Measurements from ENCODE around the gene CAPN3. TPM values are rescaled to one million over a fixed set of nuclear protein-coding genes. Genes with fewer than 3 reads are reported as not detected.
"Not testable (repeated sequence)": the region's sequence is repeated elsewhere in the genome, so short reads cannot be mapped to it uniquely, and the experiment has no call there.

CAPN3 gene
- total RNA-seq: 10 to 100 TPM; 14.6 to 24.2 (median 16.7) TPM
- polyA plus RNA-seq: 10 to 100 TPM; 20.3 to 40.5 (median 29.7) TPM
- long read RNA-seq, donor 1, partial matches to known transcripts: 0 of 1 reads
- long read RNA-seq, donor 1, other reads (novel, unspliced or antisense): 0 of 1 reads
- long read RNA-seq, donor 2: 0 reads

- Histone ChIP-seq H3K4me1 (peaks cover 0 to 12% (median 0%) of the 10 kb centered on the region in 6 donors), H3K4me3 (peak within 1 kb of the TSS in 1 of 8 donors; percentile 22), H3K36me3 (peaks cover 0 to 66% (median 25%) of the 10 kb centered on the region in 6 donors), H3K27me3 (replicated peaks in 1 of 7) (no peaks in the 10 kb centered on the region), H3K9me3 (no peaks in the 10 kb centered on the region), H3K27ac (peak within 1 kb of the TSS in 3 of 8 donors; percentile 60 to 63 (median 63))
- DNase-seq: no peak
- 54 to 77% (median 63%) methylated on average over 1 of the region's 1 CpG for WGBS, 5 donors
- no peak for TF ChIP-seq CTCF (IDR thresholded peaks at IDR 0.05 in 8 of 11, conservative IDR thresholded peaks at IDR 0.05 in 3 of 11)
- no peak for TF ChIP-seq POLR2A (IDR thresholded peaks at IDR 0.05)
- TF ChIP-seq POLR2AphosphoS5 (IDR thresholded peaks at IDR 0.05): no peak
- intact Hi-C loops (cut with DNase I; ENCODE audit: low total_unique reads): no loop called here
These were observed at the start of gene CAPN3 for GRCh38 chr15:42359249-42359648. Gene CAPN3 (plus strand): TSS chr15:42359501. CDS start chr15:42359806, 305 bp downstream.

GRCh38 chr15:42313463-42313862 is 45.8 kb upstream of the CAPN3 start:
- no peak for DNase-seq

GRCh38 chr15:42314818-42315217 is 44.5 kb upstream of the CAPN3 start:
- H3K9me3 ChIP-seq: no peaks in the 10 kb centered on the region
- H3K27ac ChIP-seq: no peak overlapping the region
- no peaks in the 10 kb centered on the region for H3K4me1 ChIP-seq
- no peak for DNase-seq
- peaks cover 2 to 91% (median 34%) of the 10 kb centered on the region in 6 donors for H3K36me3 ChIP-seq
- TF ChIP-seq POLR2AphosphoS5 (IDR thresholded peaks at IDR 0.05) (no peak), POLR2A (IDR thresholded peaks at IDR 0.05) (no peak), CTCF (IDR thresholded peaks at IDR 0.05 in 8 of 11, conservative IDR thresholded peaks at IDR 0.05 in 3 of 11) (no peak)
- intact Hi-C loops (cut with DNase I; ENCODE audit: low total_unique reads): no loop called here
- 69 to 96% (median 85%) methylated on average over 1 of the region's 1 CpG for WGBS, 5 donors
- no peaks in the 10 kb centered on the region for H3K27me3 ChIP-seq (replicated peaks in 1 of 7)
- no peak overlapping the region for H3K4me3 ChIP-seq

More at GRCh38 chr15:42313463-42313862, 45.8 kb upstream of the CAPN3 start:
- Histone ChIP-seq H3K27me3 (replicated peaks in 1 of 7) (no peaks in the 10 kb centered on the region), H3K9me3 (no peaks in the 10 kb centered on the region), H3K36me3 (peaks cover 2 to 98% (median 46%) of the 10 kb centered on the region in 6 donors), H3K27ac (no peak overlapping the region), H3K4me1 (no peaks in the 10 kb centered on the region), H3K4me3 (no peak overlapping the region)
- intact Hi-C loops (cut with DNase I; ENCODE audit: low total_unique reads): no loop called here
- 46 to 59% (median 49%) methylated on average over 3 of the region's 3 CpGs for WGBS, 5 donors
- TF ChIP-seq POLR2AphosphoS5 (IDR thresholded peaks at IDR 0.05): no peak
- no peak for TF ChIP-seq CTCF (IDR thresholded peaks at IDR 0.05 in 8 of 11, conservative IDR thresholded peaks at IDR 0.05 in 3 of 11)
- no peak for TF ChIP-seq POLR2A (IDR thresholded peaks at IDR 0.05)

- intact Hi-C loops (cut with DNase I; ENCODE audit: low total_unique reads): no loop called here
- H3K27me3 ChIP-seq (replicated peaks in 1 of 7): no peaks in the 10 kb centered on the region
- no peak overlapping the region for H3K27ac ChIP-seq
- no peak for DNase-seq
- H3K9me3 ChIP-seq: no peaks in the 10 kb centered on the region
- 64 to 82% (median 68%) methylated on average over 1 of the region's 1 CpG for WGBS, 5 donors
- H3K4me1 ChIP-seq: no peaks in the 10 kb centered on the region
- TF ChIP-seq POLR2A (IDR thresholded peaks at IDR 0.05): no peak
- no peak for TF ChIP-seq POLR2AphosphoS5 (IDR thresholded peaks at IDR 0.05)
- no peak for TF ChIP-seq CTCF (IDR thresholded peaks at IDR 0.05 in 8 of 11, conservative IDR thresholded peaks at IDR 0.05 in 3 of 11)
- H3K36me3 ChIP-seq: peaks cover 0 to 88% (median 27%) of the 10 kb centered on the region in 6 donors
- no peak overlapping the region for H3K4me3 ChIP-seq
These were observed 43.8 kb upstream of the CAPN3 start for GRCh38 chr15:42315521-42315920.

- DNase-seq; intact Hi-C loops (cut with DNase I; ENCODE audit: low total_unique reads); H3K4me3 ChIP-seq; H3K27me3 ChIP-seq (replicated peaks in 1 of 7); H3K9me3 ChIP-seq; H3K4me1 ChIP-seq; H3K27ac ChIP-seq: not testable (repeated sequence)
- WGBS, 5 donors: 70 to 76% (median 72%) methylated on average over 11 of the region's 11 CpGs
- peaks cover 0 to 88% (median 20%) of the 10 kb centered on the region in 6 donors for H3K36me3 ChIP-seq
These were observed 43.0 kb upstream of the CAPN3 start for GRCh38 chr15:42316282-42316805.
